Esophagus squamous epithelium (tissue), 4 donors: ENCODE results near the gene B9D1.

Source experiments
- CTCF ChIP-seq, 6 experiments: fragments of 450-650 bp in 4 of 6; fragments of 200-600 bp in 2 of 6; sonication (generic) in 2 of 6; IDR thresholded peaks; one replicate each; pipeline ENCODE4 v1.5.1; 2016 to 2019; ENCODE audit warnings: antibody characterized with exemption in 6 of 6, mild to moderate bottlenecking in 4 of 6, moderate library complexity in 4 of 6
- POLR2A ChIP-seq, 4 donors: fragments of 450-650 bp; IDR thresholded peaks; one replicate each; pipeline ENCODE4 v1.6.1; 2017; ENCODE audit warnings: antibody characterized with exemption in 4 of 4, mild to moderate bottlenecking in 4 of 4, moderate library complexity in 3 of 4

DNA sequence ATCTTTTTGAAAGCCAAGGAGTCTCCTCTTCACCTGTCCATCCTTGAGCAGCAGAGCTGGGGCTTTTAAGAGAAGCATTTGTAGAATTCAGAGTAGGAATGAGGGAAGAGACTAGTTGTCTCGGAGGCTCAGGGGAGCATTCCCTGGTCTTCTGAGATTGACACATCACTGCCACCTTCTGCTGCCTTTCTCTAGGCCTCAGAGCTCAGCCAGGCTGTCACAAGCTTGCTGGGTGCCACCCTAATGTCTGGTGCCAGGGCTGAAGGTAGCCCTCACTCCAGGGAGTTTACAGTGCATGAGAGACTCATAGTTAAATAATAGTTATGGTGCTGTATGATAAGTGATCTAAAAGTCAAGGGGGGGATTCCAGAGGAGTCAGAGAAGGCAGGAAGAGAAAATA lies 39.7 kb downstream of the B9D1 start:
- no peak for TF ChIP-seq CTCF (IDR thresholded peaks at IDR 0.05)
- TF ChIP-seq POLR2A (IDR thresholded peaks at IDR 0.05): no peak
